ENCODE data around the gene TMPRSS11A. TPM values are rescaled to one million over a fixed set of nuclear protein-coding genes. Genes with fewer than 3 reads are reported as not detected.

TMPRSS11A gene
- total RNA-seq, 1 experiment from 2014 or later, result not detected

DNA sequence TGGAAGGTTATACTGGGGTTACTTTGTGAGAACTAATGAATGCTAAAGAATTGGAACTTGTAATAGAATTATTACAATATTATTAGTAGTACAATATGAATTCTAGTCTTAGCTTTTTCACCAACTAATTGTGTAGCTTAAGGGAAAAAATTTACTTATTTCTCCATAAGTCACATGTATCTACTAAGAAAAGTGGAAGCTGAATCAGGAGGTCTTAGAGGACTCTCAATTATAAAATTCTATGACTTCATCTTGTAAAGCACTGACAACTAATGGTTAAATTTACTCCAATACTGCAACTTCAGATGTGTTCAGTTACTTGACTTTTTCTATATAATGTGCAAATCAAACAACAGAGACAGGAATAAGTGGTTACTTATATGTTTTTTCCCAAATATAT lies 78.6 kb downstream of the TMPRSS11A start:
- intact Hi-C loops (cut with micrococcal nuclease), result no loop called here
- CTCF ChIA-PET, result no interaction called here

GRCh38 chr4:67883902-67884301 lies 79.4 kb downstream of the TMPRSS11A start, which contains the start of gene TMPRSS11D:
Gene TMPRSS11D (minus strand): TSS chr4:67884002. CDS start chr4:67883933, 69 bp downstream.
- ChIA-PET CTCF (no interaction called here), POLR2A (ENCODE audit: unreplicated experiment) (interaction anchor here (0.6 kb wide), 1 partner anchor 14 kb away, joined by 3 read pairs; no protein-coding TSS in a partner anchor)
- intact Hi-C loops (cut with micrococcal nuclease), result no loop called here
- no peak for TF ChIP-seq EZH2phosphoT487 (IDR thresholded peaks at IDR 0.05; ENCODE audit: borderline replicate concordance, low read length)
- no peak for TF ChIP-seq EZH2 (IDR thresholded peaks at IDR 0.05; ENCODE audit: low read length, unreplicated experiment)
- TF ChIP-seq, protein P1, sequence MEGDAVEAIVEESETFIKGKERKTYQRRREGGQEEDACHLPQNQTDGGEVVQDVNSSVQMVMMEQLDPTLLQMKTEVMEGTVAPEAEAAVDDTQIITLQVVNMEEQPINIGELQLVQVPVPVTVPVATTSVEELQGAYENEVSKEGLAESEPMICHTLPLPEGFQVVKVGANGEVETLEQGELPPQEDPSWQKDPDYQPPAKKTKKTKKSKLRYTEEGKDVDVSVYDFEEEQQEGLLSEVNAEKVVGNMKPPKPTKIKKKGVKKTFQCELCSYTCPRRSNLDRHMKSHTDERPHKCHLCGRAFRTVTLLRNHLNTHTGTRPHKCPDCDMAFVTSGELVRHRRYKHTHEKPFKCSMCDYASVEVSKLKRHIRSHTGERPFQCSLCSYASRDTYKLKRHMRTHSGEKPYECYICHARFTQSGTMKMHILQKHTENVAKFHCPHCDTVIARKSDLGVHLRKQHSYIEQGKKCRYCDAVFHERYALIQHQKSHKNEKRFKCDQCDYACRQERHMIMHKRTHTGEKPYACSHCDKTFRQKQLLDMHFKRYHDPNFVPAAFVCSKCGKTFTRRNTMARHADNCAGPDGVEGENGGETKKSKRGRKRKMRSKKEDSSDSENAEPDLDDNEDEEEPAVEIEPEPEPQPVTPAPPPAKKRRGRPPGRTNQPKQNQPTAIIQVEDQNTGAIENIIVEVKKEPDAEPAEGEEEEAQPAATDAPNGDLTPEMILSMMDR (conservative IDR thresholded peaks at IDR 0.05; ENCODE audit: low read depth, low read length), result no peak
- ATAC-seq (no peak), DNase-seq (no peak)
- H3K27me3 ChIP-seq (ENCODE audit: low read length), result no peaks in the 10 kb centered on the region
- no TSS peak for BruUV-seq (replicated peaks)
- H3K4me1 ChIP-seq (ENCODE audit: insufficient read depth, low read length), result peaks cover 24% of the 10 kb centered on the region
- no peak within 1 kb of the TSS for H3K4me3 ChIP-seq (ENCODE audit: low read length)
- no peak within 1 kb of the TSS for H2AFZ ChIP-seq (ENCODE audit: low read length)
- H3F3A ChIP-seq (ENCODE audit: low read length, unreplicated experiment), result peaks cover 4% of the 10 kb centered on the region
- H3K36me3 ChIP-seq (ENCODE audit: low read depth, low read length), result no peaks in the 10 kb centered on the region
- H3K4me2 ChIP-seq (ENCODE audit: low read length), result no peak within 1 kb of the TSS
- no peaks in the 10 kb centered on the region for H4K20me1 ChIP-seq (ENCODE audit: low read length)
- no peaks in the 10 kb centered on the region for H3K9me3 ChIP-seq (ENCODE audit: low read length)
- no peak within 1 kb of the TSS for H3K27ac ChIP-seq (ENCODE audit: low read length)
- H3K9me2 ChIP-seq (replicated peaks; ENCODE audit: low read length), result no peaks in the 10 kb centered on the region
- H3K79me2 ChIP-seq (ENCODE audit: low read length), result no peaks in the 10 kb centered on the region
- no peak within 1 kb of the TSS for H3K9ac ChIP-seq (ENCODE audit: low read length)

More for the DNA sequence above, 78.6 kb downstream of the TMPRSS11A start:
- no peaks in the 10 kb centered on the region for H3K9me2 ChIP-seq (replicated peaks; ENCODE audit: low read length)
- no peak overlapping the region for H3K9ac ChIP-seq (ENCODE audit: low read length)
- no peak overlapping the region for H2AFZ ChIP-seq (ENCODE audit: low read length)
- POLR2A ChIA-PET (ENCODE audit: unreplicated experiment), result no interaction called here
- no peak overlapping the region for H3K27ac ChIP-seq (ENCODE audit: low read length)
- ATAC-seq (no peak), DNase-seq (no peak)
- peaks cover 4% of the 10 kb centered on the region for H3F3A ChIP-seq (ENCODE audit: low read length, unreplicated experiment)
- peaks cover 24% of the 10 kb centered on the region for H3K4me1 ChIP-seq (ENCODE audit: insufficient read depth, low read length)
- TF ChIP-seq, protein P1 (conservative IDR thresholded peaks at IDR 0.05; ENCODE audit: low read depth, low read length), result no peak
- no peak for TF ChIP-seq EZH2 (IDR thresholded peaks at IDR 0.05; ENCODE audit: low read length, unreplicated experiment)
- BruUV-seq (replicated peaks), result no TSS peak
- H3K36me3 ChIP-seq (ENCODE audit: low read depth, low read length), result no peaks in the 10 kb centered on the region
- no peaks in the 10 kb centered on the region for H3K9me3 ChIP-seq (ENCODE audit: low read length)
- no peaks in the 10 kb centered on the region for H4K20me1 ChIP-seq (ENCODE audit: low read length)
- no peaks in the 10 kb centered on the region for H3K79me2 ChIP-seq (ENCODE audit: low read length)
- H3K27me3 ChIP-seq (ENCODE audit: low read length), result no peaks in the 10 kb centered on the region
- H3K4me3 ChIP-seq (ENCODE audit: low read length), result no peak overlapping the region
- no peak overlapping the region for H3K4me2 ChIP-seq (ENCODE audit: low read length)

DNA sequence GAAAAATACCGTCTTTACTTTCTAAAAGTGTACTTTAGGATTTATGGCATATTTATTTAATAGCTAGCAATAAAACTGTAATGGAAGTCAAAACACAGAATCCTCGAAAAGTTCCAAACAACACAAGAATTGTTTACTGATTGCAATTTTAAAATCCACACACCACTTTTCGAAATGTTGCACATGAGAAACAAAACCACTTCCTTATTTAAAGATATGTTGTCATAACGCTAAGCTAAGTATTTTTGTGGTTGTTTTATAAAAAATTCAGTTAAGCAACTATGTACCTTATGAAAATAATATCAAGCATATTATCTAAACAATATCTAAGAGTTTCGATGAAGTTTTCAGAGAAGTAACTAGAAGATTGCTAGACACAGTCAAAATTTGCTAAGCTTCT lies 79.8 kb downstream of the TMPRSS11A start:
- H3K27ac ChIP-seq (ENCODE audit: low read length), result no peak overlapping the region
- H3K27me3 ChIP-seq (ENCODE audit: low read length), result no peaks in the 10 kb centered on the region
- intact Hi-C loops (cut with micrococcal nuclease), result no loop called here
- no peak for DNase-seq
- ATAC-seq, result no peak
- no peak overlapping the region for H2AFZ ChIP-seq (ENCODE audit: low read length)
- ChIA-PET CTCF (no interaction called here), POLR2A (ENCODE audit: unreplicated experiment) (interaction anchor here (0.6 kb wide), 1 partner anchor 15 kb away, joined by 3 read pairs; no protein-coding TSS in a partner anchor)
- H3K9ac ChIP-seq (ENCODE audit: low read length), result no peak overlapping the region
- H3K36me3 ChIP-seq (ENCODE audit: low read depth, low read length), result no peaks in the 10 kb centered on the region
- peaks cover 4% of the 10 kb centered on the region for H3F3A ChIP-seq (ENCODE audit: low read length, unreplicated experiment)
- no peaks in the 10 kb centered on the region for H3K9me2 ChIP-seq (replicated peaks; ENCODE audit: low read length)
- H3K9me3 ChIP-seq (ENCODE audit: low read length), result no peaks in the 10 kb centered on the region
- H3K79me2 ChIP-seq (ENCODE audit: low read length), result no peaks in the 10 kb centered on the region
- TF ChIP-seq, protein P1 (conservative IDR thresholded peaks at IDR 0.05; ENCODE audit: low read depth, low read length), result no peak
- no peak for TF ChIP-seq EZH2 (IDR thresholded peaks at IDR 0.05; ENCODE audit: low read length, unreplicated experiment)
- no peak for TF ChIP-seq EZH2phosphoT487 (IDR thresholded peaks at IDR 0.05; ENCODE audit: borderline replicate concordance, low read length)
- H3K4me2 ChIP-seq (ENCODE audit: low read length), result no peak overlapping the region
- no peak overlapping the region for H3K4me3 ChIP-seq (ENCODE audit: low read length)
- H4K20me1 ChIP-seq (ENCODE audit: low read length), result no peaks in the 10 kb centered on the region
- peaks cover 24% of the 10 kb centered on the region for H3K4me1 ChIP-seq (ENCODE audit: insufficient read depth, low read length)
- no TSS peak for BruUV-seq (replicated peaks)
